Activated naive CD4-positive, alpha-beta T cell treated with anti-CD3 and anti-CD28 coated beads for 36 hours (primary cell): Measurements from ENCODE around the gene RHBDF2. TPM values are rescaled to one million over a fixed set of nuclear protein-coding genes. Genes with fewer than 3 reads are reported as not detected.

ENCODE experiments used
- CTCF ChIA-PET: fragments of 350-600 bp; sonication (Branson Sonifier 250); formaldehyde crosslinking; loops from one replicate; lab custom pipeline; 2021; ENCODE audit warnings: antibody characterized with exemption; lab: Charles Lee
- DNase-seq: peaks from one replicate; pipeline ENCODE4 v3.0.0-alpha.2; 2020
- H3K27ac Mint-ChIP-seq: one replicate; pipeline ENCODE4 v1.8.0; 2021; ENCODE audit warnings: mild to moderate bottlenecking, mixed read lengths
- H3K27me3 Mint-ChIP-seq: one replicate; pipeline ENCODE4 v1.8.0; 2021; ENCODE audit warnings: low read depth, mixed read lengths
- H3K36me3 Mint-ChIP-seq: one replicate; pipeline ENCODE4 v1.8.0; 2021; ENCODE audit warnings: low read depth, mixed read lengths
- H3K4me1 Mint-ChIP-seq: one replicate; pipeline ENCODE4 v1.8.0; 2021; ENCODE audit warnings: low read depth, mixed read lengths
- H3K4me3 Mint-ChIP-seq: one replicate; pipeline ENCODE4 v1.8.0; 2021; ENCODE audit warnings: mild to moderate bottlenecking, moderate library complexity, mixed read lengths
- H3K9me3 Mint-ChIP-seq: one replicate; pipeline ENCODE4 v1.8.0; 2021; ENCODE audit warnings: mixed read lengths
- intact Hi-C: fragments of 100-400 bp; cut with micrococcal nuclease; formaldehyde crosslinking; loops from one replicate; pipeline ENCODE4 v1.15.1; 2023
- total RNA-seq, 2 experiments: library from RNA; stranded (reverse); gene quantifications; one replicate each; pipeline ENCODE4 v1.2.3, GENCODE V29; 2021

Gene RHBDF2
- total RNA-seq, result 10 to 100 TPM; 13.3 to 13.4 TPM

DNA sequence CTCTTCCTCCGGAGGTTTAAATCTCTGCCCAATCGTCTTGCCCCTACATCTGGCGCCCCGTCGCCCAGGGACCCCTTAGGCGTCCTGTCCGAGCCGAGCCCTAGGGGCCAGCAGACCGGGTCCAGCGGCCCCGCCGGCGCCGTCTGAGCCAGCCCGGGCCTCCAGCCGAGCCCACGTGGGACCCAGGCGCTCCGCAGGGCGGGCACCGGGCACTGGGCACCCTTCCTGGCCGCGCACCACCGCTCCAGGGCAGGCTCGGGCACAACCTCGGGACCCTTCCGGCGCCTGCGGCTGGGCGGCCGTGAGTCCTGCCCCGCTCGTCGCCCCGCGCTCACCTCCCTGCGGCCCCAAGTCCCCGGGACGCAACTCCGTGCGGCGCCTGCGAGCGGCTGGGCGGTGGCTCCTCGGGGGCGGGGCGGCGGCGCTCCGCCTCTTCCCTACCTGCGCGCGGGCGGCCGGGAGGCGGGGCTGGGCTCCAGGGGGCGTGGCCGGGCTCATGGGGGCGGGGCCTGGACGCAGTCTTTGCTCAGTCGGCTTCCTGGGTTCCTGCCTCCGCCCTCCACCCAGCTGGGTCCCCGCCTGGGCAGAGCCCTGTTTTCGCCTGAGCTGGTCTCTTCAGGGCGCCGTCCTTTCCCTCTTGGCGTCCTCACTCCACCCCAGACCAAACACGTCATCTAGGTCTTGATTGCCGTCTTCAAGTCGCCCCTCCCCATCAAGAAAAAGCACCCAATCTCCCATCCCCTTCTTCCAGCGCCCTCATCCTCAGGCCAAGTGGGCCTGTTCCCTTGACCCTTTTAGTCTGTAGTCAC is at the start of gene RHBDF2:
Gene RHBDF2, minus strand, starts transcription at position 406 of the 809 bp plus-strand sequence. CDS start 19,899 bp downstream, outside the sequence.
- Mint-ChIP-seq H3K4me1 (peaks cover 30% of the 10 kb centered on the region), H3K27me3 (no peaks in the 10 kb centered on the region)

GRCh38 chr17:76549539-76549938 is 48.3 kb upstream of the RHBDF2 start:
- intact Hi-C loops, result no loop called here
- no peak overlapping the region for H3K27ac Mint-ChIP-seq
- CTCF ChIA-PET, result interaction anchor here (1.4 kb wide), 1 partner anchor 27 kb away, joined by 7 read pairs; no protein-coding TSS in a partner anchor
- H3K4me1 Mint-ChIP-seq, result peaks cover 5% of the 10 kb centered on the region
- no peak for DNase-seq
- no peaks in the 10 kb centered on the region for H3K9me3 Mint-ChIP-seq
- H3K27me3 Mint-ChIP-seq, result peaks cover 2% of the 10 kb centered on the region
- H3K36me3 Mint-ChIP-seq, result no peaks in the 10 kb centered on the region
- H3K4me3 Mint-ChIP-seq, result no peak overlapping the region

More for the DNA sequence above, at the start of gene RHBDF2:
- peak; percentile 97 for DNase-seq
- Mint-ChIP-seq H3K36me3 (no peaks in the 10 kb centered on the region), H3K4me3 (peak within 1 kb of the TSS; percentile 83), H3K27ac (peak within 1 kb of the TSS; percentile 92), H3K9me3 (no peaks in the 10 kb centered on the region)
- CTCF ChIA-PET, result interaction anchor here (0.9 to 3.7 kb wide), 8 partner anchors 8 to 123 kb away, joined by 3 to 18 read pairs (median 4); partner anchors contain the start of gene AANAT
- intact Hi-C loops, result loop anchor here (1.0 kb wide), 3 partner anchors 8 to 148 kb away; partner anchors contain the start of genes PRPSAP1 and UBE2O

DNA sequence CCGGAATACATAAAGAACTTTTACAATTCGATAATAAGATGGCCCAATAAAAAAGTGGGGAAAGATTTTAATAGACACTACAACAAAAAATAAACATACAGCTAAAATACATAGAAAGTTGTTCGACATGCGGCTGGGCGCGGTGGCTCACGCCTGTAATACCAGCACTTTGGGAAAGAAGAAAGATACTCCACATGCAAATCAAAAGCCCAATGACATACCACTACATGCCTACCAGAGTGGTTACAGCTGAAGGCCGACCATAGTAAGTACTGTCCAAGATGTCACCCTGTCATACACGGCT is 47.9 kb upstream of the RHBDF2 start:
- DNase-seq, result no peak
- no peak overlapping the region for H3K4me3 Mint-ChIP-seq
- intact Hi-C loops, result no loop called here
- H3K4me1 Mint-ChIP-seq, result peaks cover 5% of the 10 kb centered on the region
- no peaks in the 10 kb centered on the region for H3K36me3 Mint-ChIP-seq
- H3K27me3 Mint-ChIP-seq, result peaks cover 2% of the 10 kb centered on the region
- no peak overlapping the region for H3K27ac Mint-ChIP-seq
- CTCF ChIA-PET, result interaction anchor here (1.4 kb wide), 1 partner anchor 26 kb away, joined by 7 read pairs; no protein-coding TSS in a partner anchor
- no peaks in the 10 kb centered on the region for H3K9me3 Mint-ChIP-seq

DNA sequence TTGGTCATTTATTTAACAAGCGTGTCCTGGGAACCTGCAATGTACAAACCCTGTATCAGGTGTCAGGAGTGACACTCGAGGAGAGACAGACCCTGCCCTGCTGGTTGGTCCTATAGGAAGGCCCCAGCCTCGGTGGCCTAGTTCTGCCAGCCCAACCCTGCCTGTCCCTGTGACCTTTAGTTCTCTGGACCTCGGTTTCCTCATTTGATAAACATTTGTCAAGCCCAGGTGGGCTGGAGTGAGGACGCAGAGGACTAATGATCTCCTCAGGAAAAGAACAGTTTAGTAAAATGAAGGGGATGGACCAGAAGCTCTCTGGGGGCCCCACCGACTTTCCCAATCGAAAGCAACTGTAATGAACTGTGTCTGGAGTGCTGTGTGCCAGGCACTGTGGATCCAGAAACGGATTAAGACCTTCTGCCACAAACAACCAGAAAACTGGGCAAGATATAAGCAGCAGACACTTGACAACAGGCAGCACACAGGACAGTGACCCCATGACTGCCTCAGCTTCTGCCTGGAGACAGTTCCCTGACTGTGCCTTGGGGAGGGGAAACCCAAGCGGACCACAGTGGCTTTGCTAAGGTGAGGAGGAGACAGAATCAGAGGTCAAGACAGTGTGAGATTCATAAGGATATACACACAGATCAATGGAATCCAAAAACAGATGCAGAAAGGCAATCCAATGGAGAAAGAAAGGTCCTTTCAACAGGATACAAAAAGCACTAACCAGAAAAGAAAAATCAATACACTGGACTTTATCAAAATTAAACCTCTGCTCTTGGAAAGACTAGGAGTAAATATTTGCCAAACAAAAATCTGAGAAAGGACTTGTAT is 47.4 kb upstream of the RHBDF2 start:
- CTCF ChIA-PET, result interaction anchor here (1.4 kb wide), 1 partner anchor 26 kb away, joined by 7 read pairs; no protein-coding TSS in a partner anchor
- Mint-ChIP-seq H3K4me1 (peaks cover 5% of the 10 kb centered on the region), H3K36me3 (no peaks in the 10 kb centered on the region), H3K27me3 (peaks cover 7% of the 10 kb centered on the region), H3K9me3 (no peaks in the 10 kb centered on the region), H3K27ac (no peak overlapping the region), H3K4me3 (no peak overlapping the region)
- intact Hi-C loops, result no loop called here
- DNase-seq, result no peak

DNA sequence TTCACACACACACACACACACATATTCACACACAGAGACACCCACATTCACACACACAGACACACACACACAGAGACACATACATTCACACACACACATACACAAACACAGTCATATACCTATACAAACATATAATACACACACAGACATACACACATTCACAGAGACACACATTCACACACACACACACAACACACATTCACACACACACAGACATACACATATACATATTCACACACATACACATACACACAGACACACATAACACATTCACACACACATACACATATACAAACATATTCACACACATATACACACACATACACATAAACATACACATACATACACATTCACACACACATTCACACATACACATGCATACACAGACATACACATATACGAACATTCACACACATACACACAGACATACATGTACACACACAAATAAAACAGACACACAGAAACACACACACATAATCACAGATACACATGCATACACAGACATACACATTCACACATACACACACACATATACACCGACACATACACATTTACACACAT is 46.5 kb upstream of the RHBDF2 start:
- H3K9me3 Mint-ChIP-seq, result no peaks in the 10 kb centered on the region
- H3K4me1 Mint-ChIP-seq, result peaks cover 5% of the 10 kb centered on the region
- no peaks in the 10 kb centered on the region for H3K36me3 Mint-ChIP-seq
- intact Hi-C loops, result loop anchor here (1.0 kb wide), 2 partner anchors 24 to 81 kb away; no protein-coding TSS in a partner anchor
- H3K27ac Mint-ChIP-seq, result no peak overlapping the region
- DNase-seq, result no peak
- no peak overlapping the region for H3K4me3 Mint-ChIP-seq
- peaks cover 9% of the 10 kb centered on the region for H3K27me3 Mint-ChIP-seq
- CTCF ChIA-PET, result interaction anchor here (1.0 to 1.2 kb wide), 4 partner anchors 19 to 134 kb away, joined by 3 to 8 read pairs (median 4); no protein-coding TSS in a partner anchor

- Mint-ChIP-seq H3K9me3 (no peaks in the 10 kb centered on the region), H3K36me3 (no peaks in the 10 kb centered on the region), H3K27ac (no peak overlapping the region), H3K4me3 (no peak overlapping the region), H3K27me3 (peaks cover 11% of the 10 kb centered on the region), H3K4me1 (peaks cover 5% of the 10 kb centered on the region)
- CTCF ChIA-PET, result interaction anchor here (0.7 to 2.2 kb wide), 8 partner anchors 13 to 135 kb away, joined by 3 to 18 read pairs (median 4); no protein-coding TSS in a partner anchor
- peak; percentile 66 for DNase-seq
- intact Hi-C loops, result loop anchor here (1.0 kb wide), 2 partner anchors 24 to 81 kb away; no protein-coding TSS in a partner anchor
Measured at GRCh38 chr17:76547183-76547641, 46.0 kb upstream of the RHBDF2 start.

GRCh38 chr17:76546556-76547182 is 45.4 kb upstream of the RHBDF2 start:
- Mint-ChIP-seq H3K9me3 (no peaks in the 10 kb centered on the region), H3K27me3 (peaks cover 11% of the 10 kb centered on the region), H3K36me3 (no peaks in the 10 kb centered on the region), H3K4me1 (peaks cover 5% of the 10 kb centered on the region), H3K4me3 (no peak overlapping the region), H3K27ac (no peak overlapping the region)
- intact Hi-C loops, result loop anchor here (1.0 kb wide), 2 partner anchors 23 to 80 kb away; no protein-coding TSS in a partner anchor
- no peak for DNase-seq
- CTCF ChIA-PET, result interaction anchor here (0.7 to 2.2 kb wide), 10 partner anchors 13 to 135 kb away, joined by 3 to 18 read pairs (median 3); no protein-coding TSS in a partner anchor

- H3K36me3 Mint-ChIP-seq, result no peaks in the 10 kb centered on the region
- CTCF ChIA-PET, result interaction anchor here (1.1 to 2.2 kb wide), 8 partner anchors 13 to 49 kb away, joined by 3 to 18 read pairs (median 3); no protein-coding TSS in a partner anchor
- no peak for DNase-seq
- H3K27me3 Mint-ChIP-seq, result peaks cover 14% of the 10 kb centered on the region
- no peak overlapping the region for H3K4me3 Mint-ChIP-seq
- no peaks in the 10 kb centered on the region for H3K9me3 Mint-ChIP-seq
- intact Hi-C loops, result no loop called here
- H3K27ac Mint-ChIP-seq, result no peak overlapping the region
- H3K4me1 Mint-ChIP-seq, result peaks cover 4% of the 10 kb centered on the region
Measured at GRCh38 chr17:76545918-76546555, 44.8 kb upstream of the RHBDF2 start.

- no peak overlapping the region for H3K4me3 Mint-ChIP-seq
- H3K4me1 Mint-ChIP-seq, result no peaks in the 10 kb centered on the region
- no peaks in the 10 kb centered on the region for H3K36me3 Mint-ChIP-seq
- no peak overlapping the region for H3K27ac Mint-ChIP-seq
- no peaks in the 10 kb centered on the region for H3K9me3 Mint-ChIP-seq
- intact Hi-C loops, result no loop called here
- CTCF ChIA-PET, result interaction anchor here (0.8 to 2.8 kb wide), 7 partner anchors 12 to 539 kb away, joined by 3 to 18 read pairs (median 4); no protein-coding TSS in a partner anchor
- DNase-seq, result no peak
- peaks cover 15% of the 10 kb centered on the region for H3K27me3 Mint-ChIP-seq
Measured at GRCh38 chr17:76544546-76545365, 43.5 kb upstream of the RHBDF2 start.

DNA sequence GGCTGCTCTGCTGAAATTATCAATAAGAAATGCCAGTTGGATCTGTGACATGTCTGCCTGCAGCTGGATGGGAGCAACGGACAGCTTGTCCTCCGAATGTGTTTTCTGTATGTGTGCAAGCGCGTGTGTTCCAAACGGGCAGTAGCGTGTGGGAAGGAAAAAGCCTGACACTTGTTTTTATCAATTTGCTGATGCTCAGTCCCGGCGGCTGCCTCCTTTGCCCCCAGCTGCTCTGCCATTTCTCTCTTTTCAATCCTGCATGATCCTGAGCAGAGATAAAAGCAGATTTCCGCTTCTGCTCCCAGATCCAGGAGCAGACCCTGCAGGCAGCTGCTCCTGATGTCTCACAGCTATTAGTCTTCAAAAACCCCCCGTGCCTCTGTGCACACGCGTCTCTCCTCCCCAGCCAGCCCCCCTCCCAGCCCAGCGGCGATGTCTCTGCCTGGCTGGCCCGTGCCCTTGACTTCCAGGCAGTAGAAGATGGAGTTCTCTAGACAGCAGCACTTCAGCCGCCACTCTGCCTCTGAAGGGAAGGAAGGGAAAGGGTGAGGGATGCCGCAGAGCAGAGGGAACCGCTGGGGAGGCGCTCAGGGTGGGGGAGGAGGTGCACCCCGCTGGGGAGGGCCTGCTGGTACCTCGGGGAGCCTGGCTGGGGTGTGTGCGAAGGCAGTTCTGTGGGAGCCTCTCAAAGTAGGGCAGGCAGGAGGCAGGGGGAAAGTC is 42.8 kb upstream of the RHBDF2 start:
- no peak overlapping the region for H3K27ac Mint-ChIP-seq
- intact Hi-C loops, result no loop called here
- no peak for DNase-seq

More for the DNA sequence above, 42.8 kb upstream of the RHBDF2 start:
- no peaks in the 10 kb centered on the region for H3K36me3 Mint-ChIP-seq
- no peak overlapping the region for H3K4me3 Mint-ChIP-seq
- peaks cover 22% of the 10 kb centered on the region for H3K27me3 Mint-ChIP-seq
- no peaks in the 10 kb centered on the region for H3K4me1 Mint-ChIP-seq
- no peaks in the 10 kb centered on the region for H3K9me3 Mint-ChIP-seq
- CTCF ChIA-PET, result interaction anchor here (1.3 to 2.8 kb wide), 2 partner anchors 21 to 80 kb away, joined by 6 to 16 read pairs; no protein-coding TSS in a partner anchor
